Erythroblast (primary cell): Measurements from ENCODE around the gene TUT7.
A peak's percentile ranks its signal among the peaks of the same experiment; 100 is the strongest.
"Not testable (repeated sequence)": the region's sequence is repeated elsewhere in the genome, so short reads cannot be mapped to it uniquely, and the experiment has no call there.

Experiments used
- DNase-seq, 2 experiments: peaks; one replicate each; lab custom pipeline; 2025; lab: John Stamatoyannopoulos, UW
- GATA1 ChIP-seq: IDR thresholded peaks from 2 replicates; pipeline ENCODE4 v1.6.1; 2011; ENCODE audit warnings: low read depth, mild to moderate bottlenecking, control low read depth, low read length, moderate library complexity
- POLR2A ChIP-seq: IDR thresholded peaks from 2 replicates; pipeline ENCODE4 v1.6.1; 2011; ENCODE audit warnings: mild to moderate bottlenecking, low read length

TUT7 gene

DNA sequence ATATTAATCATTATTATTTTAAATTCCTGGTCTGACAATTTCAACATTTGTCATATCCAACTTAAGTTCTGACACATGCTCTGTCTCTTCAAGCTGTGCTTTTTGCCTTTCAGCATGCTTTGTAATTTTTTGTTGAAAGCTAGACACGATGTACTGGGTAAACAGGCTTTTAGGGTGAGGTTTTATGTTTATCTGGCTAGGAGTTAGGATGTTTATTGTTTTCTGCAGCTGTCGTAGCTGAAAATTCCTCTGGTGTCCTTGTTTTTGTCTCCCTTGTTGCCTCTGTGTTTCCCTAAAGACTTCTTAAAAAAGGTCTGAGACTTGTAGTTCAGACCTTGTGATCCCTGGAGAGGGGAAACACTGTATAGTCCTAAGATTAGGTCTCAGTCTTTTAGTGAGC, 20.6 kb downstream of the TUT7 start:
- no peak for DNase-seq
- TF ChIP-seq POLR2A = no peak
- TF ChIP-seq GATA1 = no peak

DNA sequence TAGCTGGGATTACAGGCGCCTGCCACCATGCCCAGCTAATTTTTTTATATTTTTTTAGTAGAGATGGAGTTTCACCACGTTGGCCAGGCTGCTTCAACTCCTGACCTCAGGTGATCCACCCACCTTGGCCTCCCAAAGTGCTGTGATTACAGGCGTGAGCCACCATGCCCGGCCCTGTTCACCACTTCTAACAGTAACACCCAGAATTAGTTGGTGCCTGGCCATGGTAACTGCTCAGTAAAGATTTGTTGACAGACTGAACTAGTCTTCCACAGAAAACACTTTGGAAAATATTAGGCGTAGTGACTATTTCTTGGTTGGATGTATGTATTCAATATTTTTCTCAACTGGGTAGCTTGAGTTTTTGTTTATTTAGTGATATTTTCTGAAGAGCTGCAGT, 24.0 kb downstream of the TUT7 start:
- no peak for DNase-seq
- TF ChIP-seq GATA1 (no peak), POLR2A (no peak)

DNA sequence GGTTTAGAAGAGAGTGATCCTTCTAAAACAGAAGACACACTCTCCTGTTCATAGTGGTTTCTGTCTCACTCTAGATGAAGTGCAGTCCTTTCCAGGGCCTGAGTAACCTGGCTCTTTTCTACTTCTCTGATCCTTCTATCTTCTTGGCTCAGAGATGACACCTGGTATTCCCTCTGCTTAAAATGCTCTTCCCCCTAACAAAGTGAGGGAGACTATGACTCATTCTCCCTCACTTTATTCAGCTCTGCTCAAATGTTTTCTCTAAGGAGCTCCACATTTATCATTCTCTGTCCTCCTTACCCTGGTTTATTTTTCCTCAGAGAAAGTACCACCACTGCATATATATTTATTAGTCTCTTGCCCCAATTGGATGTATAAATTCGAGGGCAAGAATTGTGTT, 24.6 kb downstream of the TUT7 start:
- no peak for TF ChIP-seq POLR2A
- TF ChIP-seq GATA1 = no peak
- DNase-seq = no peak

DNA sequence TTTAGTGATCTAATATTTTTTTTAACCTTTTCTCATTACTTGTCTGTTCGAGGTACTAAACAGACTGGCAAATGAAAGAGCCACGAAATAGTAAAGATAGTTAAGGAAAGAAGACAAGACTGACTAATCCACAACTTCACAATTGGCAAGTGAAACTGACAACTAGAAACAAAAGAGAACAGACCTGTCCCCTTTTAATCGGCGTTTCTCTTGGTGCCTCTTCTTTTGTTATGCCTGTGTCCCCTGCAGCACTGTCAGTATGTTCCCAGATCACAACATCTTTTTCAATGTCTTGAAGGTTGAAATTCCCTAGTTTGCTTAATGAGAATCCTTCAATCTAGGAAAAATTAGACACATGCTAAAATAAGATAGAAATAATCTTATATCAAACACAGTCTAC, 26.1 kb downstream of the TUT7 start:
- DNase-seq = no peak
- TF ChIP-seq GATA1 = no peak
- TF ChIP-seq POLR2A = no peak

DNA sequence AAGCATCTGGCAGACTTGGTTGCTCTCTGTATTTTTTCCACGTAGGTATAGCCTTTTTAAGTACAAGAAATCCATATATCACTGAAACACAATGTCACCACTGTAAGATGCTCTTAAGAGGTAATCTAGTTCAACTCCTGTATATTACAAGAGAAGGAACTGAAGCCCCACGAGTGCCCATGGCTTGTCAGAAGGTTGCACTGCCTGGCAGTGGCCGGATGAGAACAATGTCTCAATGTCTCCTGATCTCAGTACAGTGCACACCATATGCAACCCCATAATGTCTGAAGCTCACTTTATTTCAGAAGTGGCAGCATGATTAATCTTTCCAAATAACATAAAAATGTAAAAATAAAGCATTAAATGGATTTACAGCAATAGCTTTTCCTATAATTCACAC, 27.7 kb downstream of the TUT7 start:
- TF ChIP-seq GATA1 (no peak), POLR2A (no peak)
- no peak for DNase-seq

DNA sequence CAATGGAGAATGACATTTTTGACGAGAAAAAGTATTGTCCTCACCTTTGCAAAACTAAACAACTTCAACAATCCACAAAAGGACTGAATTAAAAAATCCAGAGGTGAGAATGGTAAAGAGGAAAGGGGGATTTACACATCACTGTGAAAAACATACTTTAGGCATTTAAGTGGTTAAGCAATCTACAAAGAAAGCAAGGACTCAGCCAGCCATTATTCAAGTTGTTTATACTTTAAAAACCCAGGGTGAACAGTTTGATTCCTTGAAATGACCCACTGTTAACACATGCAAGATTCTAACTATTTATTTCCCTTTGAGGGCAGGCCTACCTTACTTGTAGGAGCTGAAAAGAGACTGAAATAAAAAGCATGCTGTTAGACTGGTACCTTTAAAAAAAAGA, 29.3 kb downstream of the TUT7 start:
- no peak for TF ChIP-seq POLR2A
- TF ChIP-seq GATA1 = no peak
- DNase-seq = no peak

DNA sequence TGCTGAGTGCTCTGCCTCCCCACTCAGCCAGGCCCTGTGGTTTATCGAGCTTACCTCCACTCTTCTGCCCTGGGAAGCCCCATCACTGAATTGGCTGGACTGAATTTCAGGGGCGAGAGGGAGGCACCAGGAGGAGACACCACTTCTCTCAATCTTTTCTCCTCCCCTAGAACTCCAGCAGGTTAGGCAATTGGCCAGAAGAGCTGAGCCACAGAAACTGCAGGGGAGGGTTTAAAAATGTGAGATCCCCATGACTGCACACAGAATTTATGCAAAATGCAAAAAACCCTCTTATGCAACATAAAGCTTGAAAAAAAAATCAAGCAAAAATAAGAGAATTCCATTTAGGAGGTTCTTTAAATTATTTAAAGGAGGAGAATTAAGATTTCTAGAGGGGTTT, 29.9 kb downstream of the TUT7 start:
- TF ChIP-seq POLR2A = no peak
- TF ChIP-seq GATA1 = no peak
- DNase-seq = no peak

DNA sequence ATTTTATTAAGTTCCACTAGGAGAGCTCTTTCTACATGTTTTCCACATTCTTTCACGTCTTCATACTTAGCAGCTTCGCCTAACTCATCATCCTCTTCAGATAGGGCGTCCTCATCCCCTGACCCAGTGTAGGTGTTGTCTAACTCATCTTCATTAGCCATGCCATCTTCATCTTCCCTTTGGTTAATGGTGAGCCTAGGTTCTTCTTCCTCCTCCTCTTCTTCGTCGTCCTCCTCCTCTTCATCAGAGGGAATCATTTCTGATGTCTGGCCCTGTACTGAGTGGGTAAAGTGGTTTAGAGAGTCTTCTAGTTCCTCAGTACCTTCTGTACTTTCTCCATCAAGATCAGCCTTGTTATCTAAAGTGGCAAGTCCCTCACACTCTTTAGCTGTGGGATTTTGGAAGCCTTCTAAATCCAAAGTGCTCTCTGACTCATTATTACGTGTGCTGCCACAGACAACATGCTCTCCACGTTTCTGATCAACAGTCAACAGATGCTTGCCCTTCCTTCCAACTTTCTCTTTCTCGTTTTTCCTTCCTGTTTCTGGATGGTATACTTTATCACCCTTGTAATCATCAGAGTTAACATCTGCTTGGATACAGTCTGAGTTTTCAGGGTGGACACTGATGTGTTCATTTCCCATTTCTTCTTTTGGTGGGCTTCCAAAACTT, 31.1 kb downstream of the TUT7 start:
- DNase-seq = peak in 1 of 2 experiments; percentile 24
- TF ChIP-seq POLR2A = no peak
- TF ChIP-seq GATA1 = no peak

DNA sequence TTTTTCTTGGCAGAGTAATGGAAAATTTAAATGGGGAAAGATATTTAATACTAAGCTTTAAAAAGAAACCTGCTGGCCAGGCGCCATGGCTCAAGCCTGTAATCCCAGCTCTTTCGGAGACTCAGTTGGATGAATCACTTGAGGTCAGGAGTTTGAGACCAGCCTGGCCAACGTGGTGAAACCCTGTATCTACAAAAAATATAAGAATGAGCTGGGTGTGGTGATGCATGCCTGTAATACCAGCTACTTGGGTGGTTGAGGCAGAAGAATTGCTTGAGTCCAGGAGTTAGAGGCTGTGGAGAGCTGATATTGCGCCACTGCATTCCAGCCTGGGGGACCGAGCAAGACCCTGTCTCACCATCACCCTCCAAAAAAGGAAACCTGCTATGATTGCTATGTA, 32.8 kb downstream of the TUT7 start:
- TF ChIP-seq POLR2A (no peak), GATA1 (no peak)
- no peak for DNase-seq

DNA sequence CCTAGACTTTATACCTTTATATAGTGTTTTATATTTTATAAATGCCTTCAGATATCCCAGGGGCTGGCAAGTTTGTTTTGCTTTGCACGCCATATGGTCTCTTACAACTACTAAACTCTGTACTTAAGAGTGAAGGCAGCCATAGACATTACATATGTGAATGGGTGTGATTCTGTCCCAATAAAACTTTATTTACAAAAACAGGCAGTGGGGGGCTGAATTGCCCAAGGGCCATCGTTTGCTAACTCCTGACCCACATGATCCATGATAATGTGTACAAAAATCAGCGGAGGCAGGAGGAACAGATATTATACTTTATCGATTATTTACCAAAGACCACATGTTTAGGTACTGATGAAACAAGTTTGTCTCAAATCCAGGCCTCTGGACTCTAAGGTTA, 36.0 kb downstream of the TUT7 start:
- no peak for DNase-seq
- TF ChIP-seq GATA1 = no peak
- no peak for TF ChIP-seq POLR2A

DNA sequence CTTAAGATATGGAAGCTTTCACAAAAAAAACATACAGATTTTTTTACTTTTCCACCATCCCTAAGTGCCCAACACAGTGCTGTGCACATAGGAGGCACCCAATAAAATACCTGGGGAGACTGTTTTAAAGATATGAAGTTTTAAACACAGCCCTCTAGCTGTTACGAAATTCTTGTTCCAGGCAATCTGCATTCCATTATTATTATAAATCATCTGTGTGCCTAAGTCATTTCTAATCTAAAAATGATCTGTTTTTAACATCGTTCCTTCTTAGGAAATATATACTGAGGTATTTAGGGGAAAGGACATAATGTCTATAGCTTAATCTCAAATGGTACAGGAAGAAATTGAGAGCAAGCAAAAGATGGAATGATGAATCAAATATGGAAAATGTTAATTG, 39.1 kb downstream of the TUT7 start:
- no peak for DNase-seq

DNA sequence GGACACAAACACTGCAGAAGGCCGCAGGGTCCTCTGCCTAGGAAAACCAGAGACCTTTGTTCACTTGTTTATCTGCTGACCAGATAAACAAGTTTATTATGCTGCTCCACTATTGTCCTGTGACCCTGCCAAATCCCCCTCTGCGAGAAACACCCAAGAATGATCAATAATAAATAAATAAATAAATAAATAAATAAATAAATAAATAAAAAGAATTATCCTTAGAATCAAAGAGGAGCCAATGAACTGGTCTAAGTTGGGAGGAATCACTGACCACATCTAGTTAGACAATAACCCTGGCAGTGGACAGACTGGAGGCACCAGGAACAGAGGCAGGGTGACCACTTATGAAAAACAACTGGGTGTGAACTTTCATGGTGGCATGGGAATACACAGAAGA, 41.3 kb downstream of the TUT7 start:
- not testable (repeated sequence) for DNase-seq

More for the DNA sequence above, 39.1 kb downstream of the TUT7 start:
- TF ChIP-seq POLR2A (no peak), GATA1 (no peak)

DNA sequence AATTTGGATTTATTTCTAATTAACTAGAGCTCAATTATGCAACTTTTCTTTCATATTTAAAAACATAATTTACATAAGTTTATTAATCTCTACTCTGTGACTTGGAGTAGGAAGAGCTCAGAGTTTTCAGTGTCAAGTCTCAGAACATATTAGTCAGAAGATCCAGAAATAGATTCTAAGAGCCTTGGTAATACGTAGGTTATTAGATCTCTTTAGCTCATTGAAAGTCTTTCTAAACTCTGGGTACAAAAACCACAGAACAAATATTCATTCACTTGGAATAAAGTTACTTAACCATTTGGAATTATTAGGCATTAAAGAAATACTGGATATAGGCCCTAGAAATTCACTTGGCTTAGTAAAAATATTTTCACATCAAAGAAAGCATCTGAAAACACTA, 45.5 kb downstream of the TUT7 start:
- TF ChIP-seq GATA1 (no peak), POLR2A (no peak)
- no peak for DNase-seq

DNA sequence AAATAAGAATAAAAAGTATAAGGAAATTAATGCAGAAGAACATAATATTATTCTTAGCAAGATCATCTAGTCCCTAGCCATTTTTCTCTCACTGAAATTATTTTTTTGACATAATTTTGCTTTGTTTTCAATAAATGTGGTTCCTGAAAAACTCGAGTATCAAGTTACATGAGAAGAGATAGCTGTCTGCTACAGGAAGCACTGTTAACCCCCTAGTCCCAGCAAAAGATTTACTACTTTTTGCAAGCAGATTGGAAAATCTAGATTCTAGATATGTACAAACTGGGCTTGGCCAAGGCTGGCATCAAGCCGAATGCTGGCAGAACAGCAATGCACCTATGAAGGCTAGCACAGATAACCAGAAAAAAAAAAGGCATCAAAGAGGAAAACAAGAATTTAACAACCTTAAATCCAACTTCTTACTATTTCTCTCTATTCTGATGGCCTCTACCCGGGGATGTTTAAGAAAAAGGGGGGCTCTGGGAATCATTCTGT, 49.9 kb downstream of the TUT7 start:
- TF ChIP-seq POLR2A (no peak), GATA1 (no peak)
- no peak for DNase-seq

DNA sequence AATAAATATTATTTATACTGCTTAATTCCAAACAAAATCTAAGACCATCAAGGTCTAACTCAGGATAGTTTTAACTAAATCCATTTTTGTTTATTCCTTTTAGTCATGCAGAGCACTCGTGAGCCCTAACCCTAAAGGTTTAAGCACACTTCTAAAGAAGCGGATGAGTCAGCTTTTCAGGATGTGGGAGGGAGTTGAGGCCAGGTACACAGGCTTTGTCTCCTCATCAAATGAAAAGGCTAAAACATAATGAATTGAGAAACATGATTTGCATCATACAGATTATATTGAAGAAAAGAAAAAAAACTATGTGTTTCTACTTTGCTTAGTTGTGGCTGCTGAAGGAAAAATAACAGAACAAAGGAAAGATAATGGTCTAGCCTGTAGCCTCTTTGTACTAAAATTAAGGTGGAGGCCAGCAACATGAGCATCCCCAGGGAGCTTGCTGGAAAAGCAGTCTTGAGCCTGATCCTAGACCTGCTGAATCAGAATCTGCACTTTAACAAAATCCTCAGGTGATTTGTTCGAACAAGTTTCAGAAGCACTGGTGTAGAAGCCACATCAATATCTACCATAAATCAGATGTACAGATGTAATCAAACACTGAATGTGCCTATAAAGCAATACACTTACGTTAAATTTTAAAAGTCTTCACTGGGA, 50.8 kb downstream of the TUT7 start:
- no peak for TF ChIP-seq GATA1
- no peak for TF ChIP-seq POLR2A
- DNase-seq = no peak
